ENCODE measurements around the gene ALK.

ALK gene

GRCh38 chr2:29632018-29632417 is 289.4 kb downstream of the ALK start:
- no peak overlapping the region for H3K4me3 ChIP-seq (ENCODE audit: low read depth, low read length)
- TF ChIP-seq ZNF571 (tag by site-specific recombination; IDR thresholded peaks at IDR 0.05) (no peak), ZNF513 (tag by site-specific recombination; IDR thresholded peaks at IDR 0.05) (no peak), ZNF391 (tag by site-specific recombination; IDR thresholded peaks at IDR 0.05; ENCODE audit: borderline replicate concordance, low read depth) (no peak), BCL11B (tag by site-specific recombination; IDR thresholded peaks at IDR 0.05; ENCODE audit: low read depth) (no peak), KLF8 (tag by site-specific recombination; IDR thresholded peaks at IDR 0.05) (no peak), ZFP69B (tag by site-specific recombination; IDR thresholded peaks at IDR 0.05) (no peak)
- POLR2A ChIA-PET = no interaction called here
- H3K4me1 ChIP-seq (ENCODE audit: control insufficient read depth, insufficient read depth, low read length) = no peaks in the 10 kb centered on the region
- H3K36me3 ChIP-seq (ENCODE audit: control insufficient read depth in 2 of 2, insufficient read depth in 1 of 2, low read length in 2 of 2) = no peaks in the 10 kb centered on the region
- H3K9me3 ChIP-seq (ENCODE audit: control insufficient read depth, insufficient read depth, low read depth, low read length) = no peaks in the 10 kb centered on the region
- CTCF ChIA-PET = no interaction called here
- no peak overlapping the region for H3K27ac ChIP-seq (ENCODE audit: extremely low read depth, low read depth, low read length)

GRCh38 chr2:29629495-29629894 is 291.9 kb downstream of the ALK start:
- Histone ChIP-seq H3K4me3 (ENCODE audit: low read depth, low read length) (no peak overlapping the region), H3K36me3 (ENCODE audit: control insufficient read depth in 2 of 2, insufficient read depth in 1 of 2, low read length in 2 of 2) (no peaks in the 10 kb centered on the region), H3K27ac (ENCODE audit: extremely low read depth, low read depth, low read length) (no peak overlapping the region), H3K9me3 (ENCODE audit: control insufficient read depth, insufficient read depth, low read depth, low read length) (no peaks in the 10 kb centered on the region), H3K4me1 (ENCODE audit: control insufficient read depth, insufficient read depth, low read length) (no peaks in the 10 kb centered on the region)
- ChIA-PET CTCF (no interaction called here), POLR2A (no interaction called here)
- TF ChIP-seq WT1 (tag by site-specific recombination; IDR thresholded peaks at IDR 0.05) (no peak), SP2 (tag by site-specific recombination; IDR thresholded peaks at IDR 0.05) (no peak), SP3 (tag by site-specific recombination; IDR thresholded peaks at IDR 0.05) (no peak), ZNF624 (tag by site-specific recombination; IDR thresholded peaks at IDR 0.05) (no peak), ZNF121 (tag by site-specific recombination; IDR thresholded peaks at IDR 0.05) (no peak), ZFP3 (tag by site-specific recombination; IDR thresholded peaks at IDR 0.05; ENCODE audit: low read depth) (no peak), KLF1 (tag by site-specific recombination; IDR thresholded peaks at IDR 0.05) (no peak), GLI4 (tag by site-specific recombination; IDR thresholded peaks at IDR 0.05) (no peak), ZNF626 (tag by site-specific recombination; IDR thresholded peaks at IDR 0.05) (no peak)
- TF ChIP-seq, protein P1, sequence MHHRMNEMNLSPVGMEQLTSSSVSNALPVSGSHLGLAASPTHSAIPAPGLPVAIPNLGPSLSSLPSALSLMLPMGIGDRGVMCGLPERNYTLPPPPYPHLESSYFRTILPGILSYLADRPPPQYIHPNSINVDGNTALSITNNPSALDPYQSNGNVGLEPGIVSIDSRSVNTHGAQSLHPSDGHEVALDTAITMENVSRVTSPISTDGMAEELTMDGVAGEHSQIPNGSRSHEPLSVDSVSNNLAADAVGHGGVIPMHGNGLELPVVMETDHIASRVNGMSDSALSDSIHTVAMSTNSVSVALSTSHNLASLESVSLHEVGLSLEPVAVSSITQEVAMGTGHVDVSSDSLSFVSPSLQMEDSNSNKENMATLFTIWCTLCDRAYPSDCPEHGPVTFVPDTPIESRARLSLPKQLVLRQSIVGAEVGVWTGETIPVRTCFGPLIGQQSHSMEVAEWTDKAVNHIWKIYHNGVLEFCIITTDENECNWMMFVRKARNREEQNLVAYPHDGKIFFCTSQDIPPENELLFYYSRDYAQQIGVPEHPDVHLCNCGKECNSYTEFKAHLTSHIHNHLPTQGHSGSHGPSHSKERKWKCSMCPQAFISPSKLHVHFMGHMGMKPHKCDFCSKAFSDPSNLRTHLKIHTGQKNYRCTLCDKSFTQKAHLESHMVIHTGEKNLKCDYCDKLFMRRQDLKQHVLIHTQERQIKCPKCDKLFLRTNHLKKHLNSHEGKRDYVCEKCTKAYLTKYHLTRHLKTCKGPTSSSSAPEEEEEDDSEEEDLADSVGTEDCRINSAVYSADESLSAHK (tag by site-specific recombination; IDR thresholded peaks at IDR 0.05) = no peak
- TF ChIP-seq, protein P2, sequence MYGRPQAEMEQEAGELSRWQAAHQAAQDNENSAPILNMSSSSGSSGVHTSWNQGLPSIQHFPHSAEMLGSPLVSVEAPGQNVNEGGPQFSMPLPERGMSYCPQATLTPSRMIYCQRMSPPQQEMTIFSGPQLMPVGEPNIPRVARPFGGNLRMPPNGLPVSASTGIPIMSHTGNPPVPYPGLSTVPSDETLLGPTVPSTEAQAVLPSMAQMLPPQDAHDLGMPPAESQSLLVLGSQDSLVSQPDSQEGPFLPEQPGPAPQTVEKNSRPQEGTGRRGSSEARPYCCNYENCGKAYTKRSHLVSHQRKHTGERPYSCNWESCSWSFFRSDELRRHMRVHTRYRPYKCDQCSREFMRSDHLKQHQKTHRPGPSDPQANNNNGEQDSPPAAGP (tag by site-specific recombination; IDR thresholded peaks at IDR 0.05) = no peak
- TF ChIP-seq, protein P3, sequence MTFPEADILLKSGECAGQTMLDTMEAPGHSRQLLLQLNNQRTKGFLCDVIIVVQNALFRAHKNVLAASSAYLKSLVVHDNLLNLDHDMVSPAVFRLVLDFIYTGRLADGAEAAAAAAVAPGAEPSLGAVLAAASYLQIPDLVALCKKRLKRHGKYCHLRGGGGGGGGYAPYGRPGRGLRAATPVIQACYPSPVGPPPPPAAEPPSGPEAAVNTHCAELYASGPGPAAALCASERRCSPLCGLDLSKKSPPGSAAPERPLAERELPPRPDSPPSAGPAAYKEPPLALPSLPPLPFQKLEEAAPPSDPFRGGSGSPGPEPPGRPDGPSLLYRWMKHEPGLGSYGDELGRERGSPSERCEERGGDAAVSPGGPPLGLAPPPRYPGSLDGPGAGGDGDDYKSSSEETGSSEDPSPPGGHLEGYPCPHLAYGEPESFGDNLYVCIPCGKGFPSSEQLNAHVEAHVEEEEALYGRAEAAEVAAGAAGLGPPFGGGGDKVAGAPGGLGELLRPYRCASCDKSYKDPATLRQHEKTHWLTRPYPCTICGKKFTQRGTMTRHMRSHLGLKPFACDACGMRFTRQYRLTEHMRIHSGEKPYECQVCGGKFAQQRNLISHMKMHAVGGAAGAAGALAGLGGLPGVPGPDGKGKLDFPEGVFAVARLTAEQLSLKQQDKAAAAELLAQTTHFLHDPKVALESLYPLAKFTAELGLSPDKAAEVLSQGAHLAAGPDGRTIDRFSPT (tag by site-specific recombination; IDR thresholded peaks at IDR 0.05) = no peak
- TF ChIP-seq, protein P4, sequence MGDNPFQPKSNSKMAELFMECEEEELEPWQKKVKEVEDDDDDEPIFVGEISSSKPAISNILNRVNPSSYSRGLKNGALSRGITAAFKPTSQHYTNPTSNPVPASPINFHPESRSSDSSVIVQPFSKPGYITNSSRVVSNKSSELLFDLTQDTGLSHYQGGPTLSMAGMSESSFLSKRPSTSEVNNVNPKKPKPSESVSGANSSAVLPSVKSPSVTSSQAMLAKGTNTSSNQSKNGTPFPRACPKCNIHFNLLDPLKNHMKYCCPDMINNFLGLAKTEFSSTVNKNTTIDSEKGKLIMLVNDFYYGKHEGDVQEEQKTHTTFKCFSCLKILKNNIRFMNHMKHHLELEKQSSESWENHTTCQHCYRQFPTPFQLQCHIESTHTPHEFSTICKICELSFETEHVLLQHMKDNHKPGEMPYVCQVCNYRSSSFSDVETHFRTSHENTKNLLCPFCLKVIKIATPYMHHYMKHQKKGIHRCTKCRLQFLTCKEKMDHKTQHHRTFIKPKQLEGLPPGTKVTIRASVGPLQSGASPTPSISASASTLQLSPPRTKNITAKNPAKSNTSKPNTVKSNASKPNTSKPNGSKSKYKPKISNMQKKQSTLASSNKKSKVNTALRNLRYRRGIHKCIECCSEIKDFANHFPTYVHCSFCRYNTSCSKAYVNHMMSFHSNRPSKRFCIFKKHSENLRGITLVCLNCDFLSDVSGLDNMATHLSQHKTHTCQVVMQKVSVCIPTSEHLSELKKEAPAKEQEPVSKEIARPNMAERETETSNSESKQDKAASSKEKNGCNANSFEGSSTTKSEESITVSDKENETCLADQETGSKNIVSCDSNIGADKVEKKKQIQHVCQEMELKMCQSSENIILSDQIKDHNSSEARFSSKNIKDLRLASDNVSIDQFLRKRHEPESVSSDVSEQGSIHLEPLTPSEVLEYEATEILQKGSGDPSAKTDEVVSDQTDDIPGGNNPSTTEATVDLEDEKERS (tag by site-specific recombination; IDR thresholded peaks at IDR 0.05) = no peak

Measured in HEK293 (cell line).